GM12874 (cell line): ENCODE data around the gene OTOF.

Experiments
- CTCF ChIP-seq: IDR thresholded peaks from 2 replicates; pipeline ENCODE4 v1.5.1; 2011; ENCODE audit warnings: low read depth, mild to moderate bottlenecking, control low read depth, low read length, moderate library complexity; ENCODE audit not compliant: insufficient read depth

Gene OTOF

GRCh38 chr2:26513261-26513660 is 35.3 kb upstream of the OTOF start:
- TF ChIP-seq CTCF: no peak

- no peak for TF ChIP-seq CTCF
Observed at GRCh38 chr2:26511466-26511865, 33.5 kb upstream of the OTOF start.

- TF ChIP-seq CTCF: no peak
Observed at GRCh38 chr2:26510344-26510973, 32.5 kb upstream of the OTOF start.

- TF ChIP-seq CTCF: no peak
Observed at GRCh38 chr2:26509141-26509540, 31.2 kb upstream of the OTOF start.

GRCh38 chr2:26507932-26508331 is 30.0 kb upstream of the OTOF start:
- TF ChIP-seq CTCF: no peak

GRCh38 chr2:26507088-26507487 is 29.2 kb upstream of the OTOF start:
- no peak for TF ChIP-seq CTCF

- TF ChIP-seq CTCF: no peak
Observed at GRCh38 chr2:26506279-26506678, 28.4 kb upstream of the OTOF start.
